Gastroesophageal sphincter (tissue), 3 donors: ENCODE results near the gene WDR44.

Experiments used
- CTCF ChIP-seq, 4 experiments: fragments of 200-600 bp in 2 of 4; fragments of 450-650 bp in 2 of 4; sonication (generic) in 1 of 4; IDR thresholded peaks; one replicate each; pipeline ENCODE4 v1.5.1; 2017 to 2019; ENCODE audit warnings: antibody characterized with exemption in 4 of 4, mild to moderate bottlenecking in 2 of 4, moderate library complexity in 2 of 4
- EP300 ChIP-seq: sonication (generic); formaldehyde crosslinking; IDR thresholded peaks from one replicate; pipeline ENCODE4 v1.6.1; 2017; ENCODE audit warnings: antibody characterized with exemption, mild to moderate bottlenecking
- POLR2A ChIP-seq, 2 donors: fragments of 450-650 bp; IDR thresholded peaks; one replicate each; pipeline ENCODE4 v1.6.1; 2017; ENCODE audit warnings: antibody characterized with exemption in 2 of 2, mild to moderate bottlenecking in 2 of 2, moderate library complexity in 1 of 2

GRCh38 chrX:118493016-118493415 is 147.1 kb downstream of the WDR44 start:
- TF ChIP-seq EP300, result no peak
- no peak for TF ChIP-seq CTCF (IDR thresholded peaks at IDR 0.05)
- TF ChIP-seq POLR2A (IDR thresholded peaks at IDR 0.05), result no peak
